ENCODE data around the gene GRPEL1. TPM values are rescaled to one million over a fixed set of nuclear protein-coding genes. Genes with fewer than 3 reads are reported as not detected.
A peak's percentile ranks its signal among the peaks of the same experiment; 100 is the strongest.

The GRPEL1 gene
- total RNA-seq, 1 experiment from 2014 or later = 47.3 TPM

- Mint-ChIP-seq H3K9me3 (ENCODE audit: unreplicated experiment) (no peaks in the 10 kb centered on the region), H3K27ac (ENCODE audit: unreplicated experiment) (peak within 1 kb of the TSS; percentile 39), H3K4me3 (ENCODE audit: unreplicated experiment) (peak within 1 kb of the TSS; percentile 82), H3K27me3 (ENCODE audit: insufficient read depth, unreplicated experiment) (no peaks in the 10 kb centered on the region), H3K4me1 (ENCODE audit: low read depth, unreplicated experiment) (peaks cover 23% of the 10 kb centered on the region), H3K36me3 (ENCODE audit: insufficient read depth, unreplicated experiment) (peaks cover 16% of the 10 kb centered on the region)
- Histone ChIP-seq H3K4me1 (peaks cover 4% of the 10 kb centered on the region; the same call in 1 of the 2 replicates), H3K27me3 (replicated peaks; ENCODE audit: control insufficient read depth, insufficient read depth, low read length) (no peaks in the 10 kb centered on the region), H3K36me3 (ENCODE audit: control insufficient read depth, insufficient read depth, low read length) (no peaks in the 10 kb centered on the region; the same call in 1 of the 2 replicates), H3K4me3 (ENCODE audit: low read depth, low read length) (peak within 1 kb of the TSS; percentile 98), H3K9me3 (no peaks in the 10 kb centered on the region)
- intact Hi-C loops (cut with micrococcal nuclease; ENCODE audit: unreplicated experiment) = loop anchor here (1.0 kb wide), 1 partner anchor 25 kb away; the partner anchor contains the start of gene GRPEL1
- no TSS peak for BruUV-seq (replicated peaks)
- POLR2A ChIA-PET = interaction anchor here (2.0 to 2.9 kb wide), 2 partner anchors 9 to 24 kb away, joined by 8 to 27 read pairs; partner anchors contain the start of gene GRPEL1
- DNase-seq = peak in 1 of 2 experiments; percentile 51
- no peak for TF ChIP-seq CTCF (IDR thresholded peaks at IDR 0.05; ENCODE audit: insufficient read depth in 1 of 2, low read depth in 1 of 2, low read length in 1 of 2, severe bottlenecking in 1 of 2, unreplicated experiment in 1 of 2)
- CTCF ChIA-PET = interaction anchor here (0.7 to 2.9 kb wide), 17 partner anchors 9 to 323 kb away, joined by 3 to 30 read pairs (median 5); partner anchors contain the start of gene GRPEL1
Measured at GRCh38 chr4:7043284-7044136, 24.4 kb downstream of the GRPEL1 start, which contains the start of gene TADA2B. Gene TADA2B, plus strand, starts transcription at chr4:7043372. Its CDS starts 208 bp downstream, at chr4:7043580.

GRCh38 chr4:7042503-7043283 lies 25.2 kb downstream of the GRPEL1 start:
- intact Hi-C loops (cut with micrococcal nuclease; ENCODE audit: unreplicated experiment) = no loop called here
- peak; percentile 96 to 98 for DNase-seq
- H3K27me3 ChIP-seq (replicated peaks; ENCODE audit: control insufficient read depth, insufficient read depth, low read length) = no peaks in the 10 kb centered on the region
- no peak for TF ChIP-seq CTCF (IDR thresholded peaks at IDR 0.05; ENCODE audit: insufficient read depth in 1 of 2, low read depth in 1 of 2, low read length in 1 of 2, severe bottlenecking in 1 of 2, unreplicated experiment in 1 of 2)
- H3K36me3 ChIP-seq (ENCODE audit: control insufficient read depth, insufficient read depth, low read length) = no peaks in the 10 kb centered on the region; the same call in 1 of the 2 replicates
- H3K4me1 ChIP-seq = peaks cover 4% of the 10 kb centered on the region; the same call in 1 of the 2 replicates
- no peaks in the 10 kb centered on the region for H3K9me3 ChIP-seq
- H3K4me3 ChIP-seq (ENCODE audit: low read depth, low read length) = peak overlapping the region; percentile 91
- Mint-ChIP-seq H3K9me3 (ENCODE audit: unreplicated experiment) (no peaks in the 10 kb centered on the region), H3K4me1 (ENCODE audit: low read depth, unreplicated experiment) (peaks cover 27% of the 10 kb centered on the region), H3K36me3 (ENCODE audit: insufficient read depth, unreplicated experiment) (peaks cover 16% of the 10 kb centered on the region), H3K27me3 (ENCODE audit: insufficient read depth, unreplicated experiment) (no peaks in the 10 kb centered on the region), H3K27ac (ENCODE audit: unreplicated experiment) (peak overlapping the region; percentile 39), H3K4me3 (ENCODE audit: unreplicated experiment) (peak overlapping the region; percentile 82)
- POLR2A ChIA-PET = interaction anchor here (0.5 to 2.9 kb wide), 9 partner anchors 8 to 1628 kb away, joined by 3 to 27 read pairs (median 3); partner anchors contain the start of gene GRPEL1
- CTCF ChIA-PET = interaction anchor here (0.6 to 2.9 kb wide), 30 partner anchors 8 to 768 kb away, joined by 3 to 30 read pairs (median 4); partner anchors contain the start of gene GRPEL1
- BruUV-seq (replicated peaks) = no TSS peak

All from Caco-2 (cell line).